CD8-positive, alpha-beta memory T cell (primary cell): Measurements from ENCODE around the gene NEK7. TPM values are rescaled to one million over a fixed set of nuclear protein-coding genes. Genes with fewer than 3 reads are reported as not detected.

ENCODE experiments used
- CTCF ChIA-PET: fragments of 350-600 bp; sonication (Branson Sonifier 250); formaldehyde crosslinking; loops from one replicate; lab custom pipeline; 2021; ENCODE audit warnings: antibody characterized with exemption; lab: Charles Lee
- POLR2A ChIA-PET: fragments of 350-600 bp; sonication (Branson Sonifier 250); formaldehyde crosslinking; loops from one replicate; lab custom pipeline; 2021; ENCODE audit warnings: antibody characterized with exemption; lab: Charles Lee
- DNase-seq, 5 donors: peaks; one replicate each; pipeline versions ENCODE4 v3.0.0 to v3.0.0-alpha.2; 2020 to 2022; ENCODE audit warnings: mixed read lengths in 1 of 5
- H3K27ac ChIP-seq: one replicate; pipeline ENCODE4 v1.7.0; 2013; ENCODE audit warnings: low read depth, mild to moderate bottlenecking, low read length, moderate library complexity
- H3K27me3 ChIP-seq: 2 replicates; pipeline ENCODE4 v1.7.0; 2013; ENCODE audit warnings: low read length, mild to moderate bottlenecking; ENCODE audit not compliant: insufficient read depth, poor library complexity, severe bottlenecking
- H3K36me3 ChIP-seq: 2 replicates; pipeline ENCODE4 v1.7.0; 2013; ENCODE audit warnings: mild to moderate bottlenecking, low read length, moderate library complexity; ENCODE audit not compliant: insufficient read depth
- H3K4me1 ChIP-seq: 2 replicates; pipeline ENCODE4 v1.7.0; 2013; ENCODE audit warnings: mild to moderate bottlenecking, low read length, moderate library complexity; ENCODE audit not compliant: insufficient read depth
- H3K4me3 ChIP-seq: 2 replicates; pipeline ENCODE4 v1.7.0; 2013; ENCODE audit warnings: mild to moderate bottlenecking, low read length
- H3K9me3 ChIP-seq: 2 replicates; pipeline ENCODE4 v1.7.0; 2013; ENCODE audit warnings: mild to moderate bottlenecking, low read length
- H3K27ac Mint-ChIP-seq, 8 donors: one replicate each; pipeline ENCODE4 v1.8.0; 2020 to 2021; ENCODE audit warnings: mixed read lengths in 8 of 8, mild to moderate bottlenecking in 6 of 8, inconsistent platforms in 3 of 8, moderate library complexity in 3 of 8
- H3K27me3 Mint-ChIP-seq, 2 donors: one replicate each; pipeline ENCODE4 v1.8.0; 2020 to 2021; ENCODE audit warnings: mixed read lengths in 2 of 2, mild to moderate bottlenecking in 1 of 2, moderate library complexity in 1 of 2
- H3K36me3 Mint-ChIP-seq, 3 donors: one replicate each; pipeline ENCODE4 v1.8.0; 2020 to 2021; ENCODE audit warnings: mixed read lengths in 3 of 3, inconsistent platforms in 1 of 3, mild to moderate bottlenecking in 1 of 3
- H3K4me1 Mint-ChIP-seq, 3 donors: one replicate each; pipeline ENCODE4 v1.8.0; 2020 to 2021; ENCODE audit warnings: mixed read lengths in 3 of 3, inconsistent platforms in 1 of 3, mild to moderate bottlenecking in 1 of 3
- H3K4me3 Mint-ChIP-seq, 7 donors: one replicate each; pipeline ENCODE4 v1.8.0; 2020 to 2021; ENCODE audit warnings: mixed read lengths in 7 of 7, mild to moderate bottlenecking in 6 of 7, moderate library complexity in 4 of 7, inconsistent platforms in 2 of 7
- H3K9me3 Mint-ChIP-seq, 5 donors: one replicate each; pipeline ENCODE4 v1.8.0; 2020 to 2022; ENCODE audit warnings: mixed read lengths in 5 of 5, mild to moderate bottlenecking in 3 of 5, moderate library complexity in 2 of 5, inconsistent platforms in 1 of 5
- polyA plus RNA-seq: library from polyadenylated mRNA; unstranded; fragments of 300-500 nt; fragmentation: Illumina TruSeq; gene quantifications from one replicate; pipeline ENCODE4 v1.2.3, GENCODE V29; 2021
- total RNA-seq, 2 experiments: library from RNA; stranded (reverse); gene quantifications; one replicate each; pipeline ENCODE4 v1.2.3, GENCODE V29; 2021

The NEK7 gene
- total and polyA plus RNA-seq, 3 experiments from 2014 or later = 64.7 to 80.8 (median 68.6) TPM

DNA sequence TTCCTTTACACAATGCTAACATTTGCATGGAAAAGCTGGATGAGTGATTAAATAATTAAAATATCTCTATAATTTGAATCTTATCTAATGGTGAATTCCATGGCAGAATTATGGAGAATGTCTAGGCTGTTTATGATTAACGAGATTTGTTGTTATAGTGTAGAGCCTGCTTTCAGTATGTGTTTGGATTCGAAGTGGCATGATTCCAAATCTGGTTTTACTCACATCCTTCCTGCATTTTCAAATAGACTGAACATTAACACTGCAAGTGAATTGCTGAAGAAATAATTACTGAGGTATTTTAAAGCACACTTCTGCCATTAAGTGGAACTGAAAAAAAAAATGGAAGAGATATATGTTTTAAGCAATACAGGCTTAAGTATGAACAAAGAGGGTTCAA is 5.1 kb upstream of the NEK7 start:
- CTCF ChIA-PET = no interaction called here

GRCh38 chr1:198153103-198153502 is 3.7 kb upstream of the NEK7 start:
- POLR2A ChIA-PET = no interaction called here
- no peak overlapping the region for H3K27ac ChIP-seq
- no peak for DNase-seq
- H3K4me3 ChIP-seq = no peak overlapping the region
- Mint-ChIP-seq H3K36me3 (peaks cover 0 to 12% (median 0%) of the 10 kb centered on the region in 3 donors), H3K4me3 (peak overlapping the region in 1 of 7 donors; percentile 19), H3K9me3 (peaks cover 0 to 1% (median 0%) of the 10 kb centered on the region in 5 donors), H3K27me3 (peaks cover 0 to 3% of the 10 kb centered on the region in 2 donors), H3K27ac (no peak overlapping the region), H3K4me1 (peaks cover 6 to 14% (median 6%) of the 10 kb centered on the region in 3 donors)
- H3K36me3 ChIP-seq = no peaks in the 10 kb centered on the region
- CTCF ChIA-PET = no interaction called here
- no peaks in the 10 kb centered on the region for H3K9me3 ChIP-seq
- H3K27me3 ChIP-seq = no peaks in the 10 kb centered on the region
- H3K4me1 ChIP-seq = peaks cover 4% of the 10 kb centered on the region

More for the DNA sequence above, 5.1 kb upstream of the NEK7 start:
- Mint-ChIP-seq H3K27me3 (peaks cover 0 to 1% of the 10 kb centered on the region in 2 donors), H3K36me3 (peaks cover 0 to 5% (median 3%) of the 10 kb centered on the region in 3 donors), H3K4me3 (no peak overlapping the region), H3K9me3 (no peaks in the 10 kb centered on the region), H3K4me1 (peaks cover 4 to 7% (median 6%) of the 10 kb centered on the region in 3 donors), H3K27ac (no peak overlapping the region)
- H3K4me1 ChIP-seq = peaks cover 4% of the 10 kb centered on the region
- no peak overlapping the region for H3K27ac ChIP-seq
- no peaks in the 10 kb centered on the region for H3K36me3 ChIP-seq
- no peak for DNase-seq
- no peak overlapping the region for H3K4me3 ChIP-seq
- no peaks in the 10 kb centered on the region for H3K9me3 ChIP-seq
- H3K27me3 ChIP-seq = no peaks in the 10 kb centered on the region
- POLR2A ChIA-PET = no interaction called here

DNA sequence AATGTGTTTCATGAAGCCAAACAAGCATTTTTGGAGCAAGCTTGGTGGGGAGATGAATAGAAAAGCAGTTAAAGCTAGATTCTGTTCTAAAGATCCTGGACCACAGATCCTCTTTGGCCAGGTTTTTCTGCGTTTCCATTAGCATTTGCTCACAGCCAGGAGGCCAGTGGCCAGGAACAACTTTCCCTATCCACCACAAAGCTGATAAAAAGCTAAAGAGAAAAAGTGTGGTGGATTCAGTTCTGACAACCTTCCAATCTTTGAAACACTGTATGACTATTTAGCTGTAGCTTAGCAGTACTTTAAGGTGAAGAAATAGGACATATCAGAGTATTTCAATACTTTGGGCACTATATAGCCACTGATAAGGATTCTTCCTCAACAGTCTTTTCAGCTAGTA is 3.0 kb upstream of the NEK7 start:
- ChIA-PET POLR2A (no interaction called here), CTCF (interaction anchor here (0.6 to 5.9 kb wide), 2 partner anchors 13 to 43 kb away, joined by 4 to 40 read pairs; no protein-coding TSS in a partner anchor)
- Histone ChIP-seq H3K4me1 (peaks cover 4% of the 10 kb centered on the region), H3K27me3 (no peaks in the 10 kb centered on the region), H3K36me3 (no peaks in the 10 kb centered on the region), H3K4me3 (no peak overlapping the region), H3K9me3 (no peaks in the 10 kb centered on the region), H3K27ac (no peak overlapping the region)
- Mint-ChIP-seq H3K36me3 (peaks cover 0 to 15% (median 0%) of the 10 kb centered on the region in 3 donors), H3K4me3 (peak overlapping the region in 1 of 7 donors; percentile 19), H3K27ac (no peak overlapping the region), H3K9me3 (peaks cover 0 to 1% (median 0%) of the 10 kb centered on the region in 5 donors), H3K4me1 (peaks cover 6 to 21% (median 7%) of the 10 kb centered on the region in 3 donors), H3K27me3 (peaks cover 0 to 3% of the 10 kb centered on the region in 2 donors)
- DNase-seq = no peak

- H3K27me3 Mint-ChIP-seq = peaks cover 0 to 3% of the 10 kb centered on the region in 2 donors
- Histone ChIP-seq H3K27ac (no peak overlapping the region), H3K4me1 (peaks cover 14% of the 10 kb centered on the region), H3K27me3 (no peaks in the 10 kb centered on the region), H3K4me3 (no peak overlapping the region), H3K9me3 (no peaks in the 10 kb centered on the region), H3K36me3 (no peaks in the 10 kb centered on the region)
- peak overlapping the region in 2 of 7 donors; percentile 12 to 51 for H3K4me3 Mint-ChIP-seq
- H3K36me3 Mint-ChIP-seq = peaks cover 0 to 18% (median 0%) of the 10 kb centered on the region in 3 donors
- CTCF ChIA-PET = interaction anchor here (0.8 to 5.9 kb wide), 7 partner anchors 12 to 137 kb away, joined by 3 to 40 read pairs (median 3); no protein-coding TSS in a partner anchor
- peaks cover 16 to 35% (median 21%) of the 10 kb centered on the region in 3 donors for H3K4me1 Mint-ChIP-seq
- H3K9me3 Mint-ChIP-seq = peaks cover 0 to 1% (median 0%) of the 10 kb centered on the region in 5 donors
- POLR2A ChIA-PET = interaction anchor here (1.1 to 1.8 kb wide), 2 partner anchors 12 to 252 kb away, joined by 5 to 10 read pairs; no protein-coding TSS in a partner anchor
- DNase-seq = no peak
- no peak overlapping the region for H3K27ac Mint-ChIP-seq
Observed at GRCh38 chr1:198155253-198155652, 1.5 kb upstream of the NEK7 start.

- H3K36me3 ChIP-seq = no peaks in the 10 kb centered on the region
- H3K27ac ChIP-seq = peak overlapping the region; percentile 86
- no peaks in the 10 kb centered on the region for H3K9me3 ChIP-seq
- H3K4me1 Mint-ChIP-seq = peaks cover 26 to 44% (median 30%) of the 10 kb centered on the region in 3 donors
- CTCF ChIA-PET = interaction anchor here (0.6 to 5.9 kb wide), 10 partner anchors 9 to 635 kb away, joined by 3 to 40 read pairs (median 3); no protein-coding TSS in a partner anchor
- H3K4me3 Mint-ChIP-seq = peak overlapping the region; percentile 92 to 99 (median 94)
- DNase-seq = peak; percentile 45 to 77 (median 67)
- H3K4me3 ChIP-seq = peak overlapping the region; percentile 84
- H3K27ac Mint-ChIP-seq = peak overlapping the region; percentile 35 to 95 (median 91)
- H3K4me1 ChIP-seq = peaks cover 24% of the 10 kb centered on the region
- peaks cover 0 to 18% (median 0%) of the 10 kb centered on the region in 3 donors for H3K36me3 Mint-ChIP-seq
- no peaks in the 10 kb centered on the region for H3K27me3 ChIP-seq
- POLR2A ChIA-PET = interaction anchor here (0.5 to 1.8 kb wide), 9 partner anchors 9 to 1087 kb away, joined by 3 to 10 read pairs (median 4); no protein-coding TSS in a partner anchor
- H3K9me3 Mint-ChIP-seq = peaks cover 0 to 1% (median 0%) of the 10 kb centered on the region in 5 donors
- H3K27me3 Mint-ChIP-seq = peaks cover 0 to 3% of the 10 kb centered on the region in 2 donors
Observed at GRCh38 chr1:198156111-198156744, 570 bp upstream of the NEK7 start.

- Mint-ChIP-seq H3K4me3 (peak overlapping the region; percentile 95 to 100 (median 99)), H3K36me3 (peaks cover 0 to 19% (median 0%) of the 10 kb centered on the region in 3 donors), H3K27ac (peak overlapping the region; percentile 95 to 100 (median 100)), H3K27me3 (peaks cover 0 to 3% of the 10 kb centered on the region in 2 donors), H3K9me3 (peaks cover 0 to 1% (median 0%) of the 10 kb centered on the region in 5 donors), H3K4me1 (peaks cover 36 to 56% (median 41%) of the 10 kb centered on the region in 3 donors)
- no peaks in the 10 kb centered on the region for H3K9me3 ChIP-seq
- ChIA-PET CTCF (interaction anchor here (1.0 to 5.9 kb wide), 5 partner anchors 10 to 132 kb away, joined by 3 to 40 read pairs (median 4); no protein-coding TSS in a partner anchor), POLR2A (interaction anchor here (0.6 to 2.1 kb wide), 8 partner anchors 8 to 455 kb away, joined by 3 to 11 read pairs (median 6); no protein-coding TSS in a partner anchor)
- H3K27me3 ChIP-seq = no peaks in the 10 kb centered on the region
- H3K27ac ChIP-seq = peak overlapping the region; percentile 86
- H3K4me3 ChIP-seq = peak overlapping the region; percentile 84
- no peaks in the 10 kb centered on the region for H3K36me3 ChIP-seq
- peaks cover 35% of the 10 kb centered on the region for H3K4me1 ChIP-seq
- peak; percentile 70 to 87 (median 77) for DNase-seq
Observed at GRCh38 chr1:198157241-198157846, 546 bp downstream of the NEK7 start.

DNA sequence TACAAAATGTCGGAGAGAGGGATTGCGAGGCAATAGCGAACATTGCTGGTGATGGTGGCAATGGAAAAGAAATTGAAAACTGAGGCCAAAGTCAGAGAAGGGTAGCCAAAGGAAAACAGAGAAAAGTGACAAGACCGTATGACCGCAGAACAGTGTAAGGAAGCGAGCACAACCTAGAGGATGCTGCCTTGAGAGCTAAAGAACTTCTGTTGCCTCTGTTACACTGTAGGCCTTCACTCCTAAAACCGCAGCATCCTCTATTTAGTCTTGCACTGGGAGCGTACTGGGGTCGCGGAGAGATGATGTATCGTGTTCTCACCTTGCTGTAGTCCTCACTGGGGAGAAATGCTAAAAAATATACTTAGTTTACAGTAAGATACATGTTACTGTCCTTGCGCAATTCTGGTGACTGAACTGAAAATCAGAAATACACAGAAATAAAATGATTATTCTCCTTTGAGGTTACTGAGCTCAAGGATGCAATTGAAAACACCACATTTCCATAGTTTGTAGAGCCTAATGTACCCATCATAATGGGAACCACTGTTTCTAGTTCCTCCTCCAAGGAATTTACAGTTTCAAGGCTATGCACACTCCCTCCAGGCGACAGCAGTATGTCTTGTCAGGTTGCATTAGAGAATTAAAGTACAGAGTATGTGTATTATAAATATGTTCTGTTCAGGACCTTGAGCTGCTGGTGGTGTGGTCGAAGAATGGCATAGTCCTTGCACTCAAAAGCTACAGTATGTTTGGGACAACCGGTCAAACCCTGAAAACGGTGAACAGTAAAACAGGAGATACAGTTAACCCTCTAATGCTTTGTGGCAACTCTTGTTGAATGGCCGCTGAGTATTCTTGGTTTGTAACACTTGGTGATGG is 1.3 kb downstream of the NEK7 start:
- Mint-ChIP-seq H3K36me3 (peaks cover 0 to 19% (median 0%) of the 10 kb centered on the region in 3 donors), H3K4me1 (peaks cover 43 to 63% (median 48%) of the 10 kb centered on the region in 3 donors), H3K27me3 (peaks cover 0 to 3% of the 10 kb centered on the region in 2 donors), H3K4me3 (peak overlapping the region; percentile 95 to 100 (median 99)), H3K27ac (peak overlapping the region; percentile 95 to 100 (median 100)), H3K9me3 (peaks cover 0 to 1% (median 0%) of the 10 kb centered on the region in 5 donors)
- H3K9me3 ChIP-seq = no peaks in the 10 kb centered on the region
- peak overlapping the region; percentile 86 for H3K27ac ChIP-seq
- peak in 3 of 5 donors; percentile 15 to 54 (median 32) for DNase-seq
- ChIA-PET CTCF (interaction anchor here (0.7 to 5.9 kb wide), 6 partner anchors 9 to 532 kb away, joined by 3 to 40 read pairs (median 4); no protein-coding TSS in a partner anchor), POLR2A (interaction anchor here (0.7 to 2.1 kb wide), 5 partner anchors 8 to 524 kb away, joined by 3 to 11 read pairs (median 6); no protein-coding TSS in a partner anchor)
- peaks cover 43% of the 10 kb centered on the region for H3K4me1 ChIP-seq
- peak overlapping the region; percentile 84 for H3K4me3 ChIP-seq
- H3K36me3 ChIP-seq = no peaks in the 10 kb centered on the region
- no peaks in the 10 kb centered on the region for H3K27me3 ChIP-seq
